Measurements from ENCODE around the gene PROSER3. TPM values are rescaled to one million over a fixed set of nuclear protein-coding genes. Genes with fewer than 3 reads are reported as not detected.

Gene PROSER3
- total and polyA plus RNA-seq, 2 of the 4 experiments (the other 2 are of a cell fraction), result 5.4 to 21.8 TPM

GRCh38 chr19:35750167-35750566 is 7.8 kb upstream of the PROSER3 start:
- Histone ChIP-seq H2BK120ac (ENCODE audit: low read depth, low read length) (no peak overlapping the region), H2AK5ac (ENCODE audit: low read depth, low read length) (no peak overlapping the region; the same call in 1 of the 2 replicates), H3K4ac (ENCODE audit: low read depth, low read length) (no peak overlapping the region), H3K79me1 (ENCODE audit: low read depth in 1 of 2, low read length in 2 of 2) (peaks cover 11 to 70% of the 10 kb centered on the region in 2 experiments; a peak in 3 of 4 replicates), H3K4me1 (ENCODE audit: control insufficient read depth, insufficient read depth, low read length) (peaks cover 5% of the 10 kb centered on the region), H4K8ac (ENCODE audit: low read depth in 2 of 2, low read length in 2 of 2) (no peak overlapping the region), H4K5ac (ENCODE audit: low read depth, low read length) (no peak overlapping the region), H2AK9ac (replicated peaks; ENCODE audit: low read depth, low read length, poor library complexity) (no peak overlapping the region), H3K9me1 (ENCODE audit: insufficient read depth, low read length) (0 out of 2 replicates have a peak, but pooled peaks cover 7% of the 10 kb centered on the region), H3K27ac (ENCODE audit: insufficient read depth, low read length) (no peak overlapping the region), H3K9me3 (ENCODE audit: control insufficient read depth, insufficient read depth, low read length) (no peaks in the 10 kb centered on the region), H4K20me1 (ENCODE audit: insufficient read depth, low read length) (peaks cover 3% of the 10 kb centered on the region; the same call in 1 of the 2 replicates), H2BK20ac (ENCODE audit: low read depth, low read length) (no peak overlapping the region), H3K23ac (ENCODE audit: low read depth, low read length) (no peak overlapping the region), H3K27me3 (ENCODE audit: control insufficient read depth, insufficient read depth, low read length) (no peaks in the 10 kb centered on the region), H4K91ac (ENCODE audit: insufficient read depth, low read depth, low read length) (no peak overlapping the region), H3K56ac (ENCODE audit: extremely low read depth, insufficient read depth, low read length) (no peak overlapping the region), H3K36me3 (ENCODE audit: control insufficient read depth, insufficient read depth, low read length) (peaks cover 28% of the 10 kb centered on the region; the same call in 1 of the 2 replicates), H2AFZ (replicated peaks; ENCODE audit: low read length, poor library complexity) (no peak overlapping the region), H3K4me2 (ENCODE audit: low read depth, low read length) (no peak overlapping the region), H3K9ac (ENCODE audit: low read depth, low read length) (no peak overlapping the region), H2BK5ac (ENCODE audit: low read depth, low read length, poor library complexity, severe bottlenecking) (no peak overlapping the region), H3K14ac (replicated peaks; ENCODE audit: low read depth, low read length) (no peak overlapping the region), H2BK15ac (ENCODE audit: low read depth, low read length) (no peak overlapping the region), H3K4me3 (ENCODE audit: insufficient read depth, low read depth, low read length) (no peak overlapping the region), H3K18ac (ENCODE audit: low read depth, low read length) (no peak overlapping the region)
- in situ Hi-C loops (cut with MboI; ENCODE audit: low sequenced_read_pairs), result no loop called here
- DNase-seq (no peak), ATAC-seq (ENCODE audit: low read depth) (no peak)
- ChIA-PET POLR2A (ENCODE audit: unreplicated experiment) (no interaction called here), CTCF (no interaction called here)
- WGBS, 2 experiments (ENCODE audit: extremely low coverage in 2 of 2, insufficient read length in 1 of 2), result no CpG with 5 or more reads among the region's 5 CpGs
- intact Hi-C loops (cut with micrococcal nuclease), result no loop called here
- BruUV-seq (replicated peaks), result no TSS peak
- dilution Hi-C loops (cut with HindIII; ENCODE audit: low sequenced_read_pairs, unreplicated experiment), result no loop called here
- TF ChIP-seq MAZ (IDR thresholded peaks at IDR 0.05; ENCODE audit: borderline replicate concordance, low read depth, low read length), result no peak
- no peak for TF ChIP-seq USF2 (IDR thresholded peaks at IDR 0.05; ENCODE audit: low read depth, low read length)
- TF ChIP-seq CEBPB (IDR thresholded peaks at IDR 0.05; ENCODE audit: low read depth, low read length), result no peak
- TF ChIP-seq POLR2A (IDR thresholded peaks at IDR 0.05; ENCODE audit: low read depth, low read length), result no peak
- TF ChIP-seq ELK1 (IDR thresholded peaks at IDR 0.05; ENCODE audit: borderline replicate concordance, low read depth, low read length), result no peak
- TF ChIP-seq FOS (IDR thresholded peaks at IDR 0.05; ENCODE audit: low read depth, low read length), result no peak
- TF ChIP-seq RFX5 (IDR thresholded peaks at IDR 0.05; ENCODE audit: low read depth, low read length), result no peak
- TF ChIP-seq SMC3 (IDR thresholded peaks at IDR 0.05; ENCODE audit: low read depth, low read length), result no peak
- TF ChIP-seq BHLHE40 (IDR thresholded peaks at IDR 0.05; ENCODE audit: low read depth, low read length), result no peak
- TF ChIP-seq NFE2L2 (IDR thresholded peaks at IDR 0.05; ENCODE audit: low read depth, low read length), result no peak
- no peak for TF ChIP-seq MAFK (IDR thresholded peaks at IDR 0.05; ENCODE audit: low read depth, low read length)
- no peak for TF ChIP-seq MXI1 (IDR thresholded peaks at IDR 0.05; ENCODE audit: borderline replicate concordance, low read depth, low read length)
- TF ChIP-seq CTCF (conservative IDR thresholded peaks at IDR 0.05; ENCODE audit: low read depth, low read length), result no peak
- TF ChIP-seq RAD21 (IDR thresholded peaks at IDR 0.05; ENCODE audit: low read length), result no peak
- no peak for TF ChIP-seq CHD1 (IDR thresholded peaks at IDR 0.05; ENCODE audit: low read depth, low read length)
- TF ChIP-seq RCOR1 (IDR thresholded peaks at IDR 0.05; ENCODE audit: insufficient replicate concordance, low read length), result no peak

Data from IMR-90 (cell line).